Activated CD8-positive, alpha-beta memory T cell treated with anti-CD3 and anti-CD28 coated beads for 48 hours (primary cell): ENCODE data around the gene CCR2.
"Not testable (repeated sequence)": the region's sequence is repeated elsewhere in the genome, so short reads cannot be mapped to it uniquely, and the experiment has no call there.

Experiments used
- DNase-seq, 3 experiments: peaks; one replicate each; pipeline ENCODE4 v3.0.0-alpha.2; 2020; ENCODE audit warnings: low read depth in 2 of 3, low spot score in 2 of 3

The CCR2 gene

DNA sequence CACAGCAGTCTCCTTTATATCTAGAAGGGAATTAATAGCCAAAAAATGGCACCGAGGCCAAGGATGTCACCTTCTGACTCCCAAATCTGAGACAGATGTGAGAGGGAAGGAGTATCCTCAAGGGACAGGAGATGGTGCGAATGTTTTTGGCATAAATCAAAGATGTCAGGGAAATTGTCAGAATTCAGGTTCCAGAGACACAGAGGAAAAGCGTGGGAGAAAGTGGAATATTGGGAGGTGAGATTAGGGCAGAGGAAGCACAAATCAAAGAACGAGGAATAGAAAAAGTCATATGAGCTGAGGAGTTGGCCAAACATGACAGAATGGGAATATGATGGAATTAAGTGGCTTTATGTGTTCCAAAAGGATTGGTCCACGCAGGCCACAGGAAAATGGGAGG lies 46.9 kb downstream of the CCR2 start:
- DNase-seq, result no peak

DNA sequence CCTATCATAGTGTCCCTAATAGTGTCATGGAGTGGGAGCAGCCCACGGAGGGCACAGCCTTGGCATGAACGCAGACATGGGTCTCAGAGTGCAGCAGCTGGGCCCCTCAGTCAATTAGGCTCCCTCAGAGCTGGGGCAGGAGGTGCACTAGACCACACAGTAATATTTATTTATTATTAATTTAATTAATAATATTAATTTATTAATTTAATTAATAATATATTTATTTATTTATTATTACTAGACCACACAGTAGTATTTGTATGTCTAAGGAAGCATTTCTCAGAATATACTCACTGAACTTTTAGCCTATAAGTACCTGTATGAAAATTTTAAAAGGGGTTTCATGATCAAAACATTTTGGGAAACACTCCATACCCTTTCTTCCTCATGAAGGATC lies 47.7 kb downstream of the CCR2 start:
- no peak for DNase-seq

DNA sequence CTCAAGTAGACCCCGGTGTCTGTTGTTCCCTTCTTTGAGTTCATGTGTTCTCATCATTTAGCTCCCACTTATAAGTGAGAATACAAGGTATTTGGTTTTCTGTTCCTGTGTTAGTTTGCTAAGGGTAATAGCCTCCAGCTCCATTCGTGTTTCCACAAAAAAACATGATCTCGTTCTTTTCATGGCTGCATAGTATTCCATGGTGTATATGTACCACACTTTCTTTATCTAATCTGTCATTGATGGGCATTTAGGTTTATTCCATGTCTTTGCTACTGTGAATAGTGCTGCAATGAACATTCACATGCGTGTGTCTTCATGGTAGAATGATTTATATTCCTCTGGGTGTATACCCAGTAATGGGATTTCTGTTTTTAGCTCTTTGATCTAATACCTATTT lies 49.0 kb downstream of the CCR2 start:
- DNase-seq, result not testable (repeated sequence)

DNA sequence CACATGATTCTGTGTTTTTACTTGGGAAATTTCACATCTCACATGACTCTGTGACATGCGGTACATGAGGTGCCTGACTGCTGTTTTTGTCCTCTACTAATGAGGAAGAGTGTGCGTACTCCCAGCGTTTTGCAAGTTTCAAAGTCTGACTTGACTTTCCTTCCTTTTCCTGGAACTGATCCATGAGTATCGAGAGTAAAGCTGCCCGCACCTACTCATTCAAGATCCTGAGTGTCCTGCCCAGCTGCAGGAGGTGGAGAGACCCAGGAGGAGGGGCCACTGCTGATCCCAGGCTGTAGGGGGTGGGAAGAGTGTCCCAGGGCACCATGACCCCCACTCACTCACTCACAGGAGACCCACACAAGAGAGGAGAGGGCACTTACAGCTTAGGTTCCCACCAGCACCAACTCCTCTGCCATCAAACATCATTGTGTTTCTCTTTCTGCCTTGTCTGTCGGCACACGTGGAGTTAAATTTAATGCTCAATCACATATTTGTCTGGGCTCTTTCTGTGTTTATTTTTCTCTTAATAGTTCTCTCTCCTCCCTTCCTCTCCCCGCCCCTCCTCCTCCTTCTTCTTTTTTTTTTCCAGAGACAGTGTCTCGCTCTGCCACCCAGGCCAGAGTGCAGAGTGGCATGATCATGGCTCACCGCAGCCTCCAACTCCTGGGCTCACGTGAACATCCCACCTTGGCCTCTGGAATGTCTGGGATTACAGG lies 51.5 kb downstream of the CCR2 start:
- no peak for DNase-seq

DNA sequence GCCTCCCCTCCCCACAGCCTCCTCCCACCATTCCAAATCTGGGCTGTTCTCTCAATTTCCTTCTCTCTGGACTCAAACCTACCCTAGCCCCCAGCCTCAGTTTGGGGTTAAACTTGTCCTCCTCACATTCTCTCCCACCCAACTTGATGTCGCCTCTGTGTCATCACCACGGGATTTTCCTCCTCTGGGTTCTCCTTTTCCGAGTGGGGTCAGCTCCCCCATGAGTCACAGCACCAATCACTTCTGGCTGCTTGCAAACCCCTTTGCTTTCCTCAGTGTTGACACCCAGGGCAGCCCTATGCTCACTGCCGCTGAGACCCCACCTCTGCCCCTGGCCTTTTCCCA lies 52.5 kb downstream of the CCR2 start:
- no peak for DNase-seq

DNA sequence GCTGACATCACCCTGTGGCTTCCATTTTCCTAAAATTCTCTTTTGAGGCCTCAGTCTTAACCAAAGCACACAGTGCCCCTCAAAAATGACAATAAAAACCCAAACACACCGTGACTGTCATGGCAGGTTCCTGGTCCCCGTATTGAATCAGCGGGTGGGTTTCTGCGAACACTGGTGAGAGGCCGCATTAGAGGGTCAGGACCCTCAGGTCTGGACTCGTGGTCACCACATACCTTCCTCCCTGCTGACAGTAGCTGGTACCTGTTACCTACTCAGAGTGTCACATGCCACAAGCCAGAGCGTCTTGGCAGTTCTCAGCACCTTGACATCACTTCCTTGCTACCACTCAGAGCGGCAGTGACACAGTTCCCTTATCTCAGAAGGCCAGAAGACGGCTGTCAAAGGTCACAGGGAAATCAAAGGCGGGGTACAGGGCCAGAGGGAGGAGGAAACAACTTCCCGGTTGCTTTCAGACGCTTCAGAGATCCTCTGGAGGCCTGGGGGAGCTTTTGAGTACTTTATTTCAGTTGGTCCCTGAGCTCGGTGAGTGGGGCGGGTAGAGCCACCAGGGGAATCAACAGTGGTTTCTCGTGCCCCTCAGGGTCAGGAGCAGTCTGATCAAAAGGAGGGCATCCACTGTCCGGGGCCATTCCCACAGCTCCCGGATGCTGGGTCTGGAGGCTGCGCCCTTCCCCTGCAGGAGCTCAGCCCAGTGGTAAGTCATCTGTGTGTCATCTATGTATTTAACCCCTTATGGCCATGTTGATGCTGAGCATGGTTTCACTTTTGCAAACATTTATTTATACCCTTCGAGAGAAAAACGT lies 53.1 kb downstream of the CCR2 start, which contains the start of the genes CCR5AS and CCRL2:
TSS of gene CCR5AS (minus strand) at position 279 of the 824 bp plus-strand sequence.
TSS of gene CCRL2 (plus strand) at position 472 of the 824 bp plus-strand sequence. CDS start 821 bp downstream, outside the sequence.
- DNase-seq, result peak in 2 of 3 experiments; percentile 9 to 15

DNA sequence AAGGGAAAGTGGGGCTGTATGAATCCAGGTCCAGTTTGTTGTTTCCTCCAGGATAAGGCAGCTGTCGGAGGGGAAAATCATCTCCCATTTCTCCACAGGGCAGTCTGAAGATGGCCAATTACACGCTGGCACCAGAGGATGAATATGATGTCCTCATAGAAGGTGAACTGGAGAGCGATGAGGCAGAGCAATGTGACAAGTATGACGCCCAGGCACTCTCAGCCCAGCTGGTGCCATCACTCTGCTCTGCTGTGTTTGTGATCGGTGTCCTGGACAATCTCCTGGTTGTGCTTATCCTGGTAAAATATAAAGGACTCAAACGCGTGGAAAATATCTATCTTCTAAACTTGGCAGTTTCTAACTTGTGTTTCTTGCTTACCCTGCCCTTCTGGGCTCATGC lies 54.1 kb downstream of the CCR2 start:
- DNase-seq, result no peak

DNA sequence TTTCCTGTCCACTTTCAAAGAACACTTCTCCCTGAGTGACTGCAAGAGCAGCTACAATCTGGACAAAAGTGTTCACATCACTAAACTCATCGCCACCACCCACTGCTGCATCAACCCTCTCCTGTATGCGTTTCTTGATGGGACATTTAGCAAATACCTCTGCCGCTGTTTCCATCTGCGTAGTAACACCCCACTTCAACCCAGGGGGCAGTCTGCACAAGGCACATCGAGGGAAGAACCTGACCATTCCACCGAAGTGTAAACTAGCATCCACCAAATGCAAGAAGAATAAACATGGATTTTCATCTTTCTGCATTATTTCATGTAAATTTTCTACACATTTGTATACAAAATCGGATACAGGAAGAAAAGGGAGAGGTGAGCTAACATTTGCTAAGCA lies 54.9 kb downstream of the CCR2 start:
- DNase-seq, result no peak

DNA sequence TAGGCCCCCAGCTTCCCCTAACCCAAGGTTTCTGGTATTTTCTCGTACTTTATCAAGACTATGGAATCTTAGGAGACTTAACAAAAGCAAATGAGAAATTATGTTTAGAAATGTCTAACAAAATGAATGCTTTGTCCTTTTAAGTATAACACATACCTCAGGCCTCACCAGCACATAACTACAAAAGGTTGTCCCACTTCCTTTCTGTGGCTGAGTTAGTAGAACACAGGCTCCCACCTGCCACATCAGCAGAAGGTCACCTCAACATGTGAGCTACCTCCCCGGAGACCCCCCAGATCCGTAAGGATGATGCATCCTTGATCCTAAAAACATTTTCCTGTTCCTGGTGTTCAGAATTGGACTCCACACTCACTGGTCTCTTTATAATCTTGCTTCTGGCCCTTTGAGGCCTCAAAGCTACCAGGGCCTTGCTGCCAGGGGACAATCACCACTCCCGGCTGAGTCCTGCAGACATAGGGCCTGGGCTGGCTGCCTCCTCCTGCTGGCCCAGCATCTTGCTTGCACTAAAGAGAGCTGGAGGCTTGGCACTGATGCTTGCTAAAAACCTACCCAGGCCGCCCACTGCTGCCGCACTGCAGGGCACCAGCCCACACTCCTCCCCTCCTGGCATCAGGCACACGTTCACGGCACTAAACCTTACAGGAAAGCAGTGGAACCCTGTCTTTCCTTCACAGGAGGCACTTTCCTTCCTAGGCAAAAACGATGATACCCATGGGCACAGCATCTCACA lies 56.0 kb downstream of the CCR2 start:
- no peak for DNase-seq
